Fibroblast of peridontal ligament (primary cell): ENCODE measurements around the gene RALGDS.
"Not testable (repeated sequence)": the region's sequence is repeated elsewhere in the genome, so short reads cannot be mapped to it uniquely, and the experiment has no call there.

Experiments used
- DNase-seq: peaks from one replicate; pipeline ENCODE4 v3.0.0-alpha.2; 2010; ENCODE audit errors: extremely low read depth

Gene RALGDS

DNA sequence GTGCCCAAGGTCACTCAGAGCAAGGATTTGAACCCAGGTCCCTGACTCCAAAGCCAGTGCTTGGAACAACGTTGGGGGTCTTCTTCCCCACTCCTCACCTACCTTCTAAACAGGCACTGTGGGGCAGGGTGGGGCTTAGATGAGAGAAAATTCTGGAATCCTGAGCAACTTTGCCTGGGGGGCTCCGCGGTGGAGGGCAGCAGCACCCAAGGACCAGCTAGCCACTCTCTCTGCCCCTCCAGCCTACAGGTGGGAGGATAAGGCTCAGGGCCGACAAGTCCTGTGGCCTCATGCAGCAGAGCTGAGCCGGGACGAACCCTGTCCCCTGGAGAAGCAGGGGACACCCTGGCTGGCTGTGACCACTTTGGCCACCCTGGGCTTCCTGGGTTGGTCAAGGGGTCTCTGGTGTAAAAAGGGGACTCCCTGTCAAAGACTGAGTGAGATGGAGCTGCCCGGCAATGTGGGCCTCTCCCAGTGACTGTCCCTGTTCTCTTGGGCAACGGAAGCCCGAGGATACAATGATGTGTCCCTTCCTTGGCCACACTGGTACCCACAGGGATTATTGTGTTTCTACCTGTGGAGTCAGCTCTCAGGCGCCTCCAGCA lies 32.8 kb downstream of the RALGDS start:
- DNase-seq, result no peak

DNA sequence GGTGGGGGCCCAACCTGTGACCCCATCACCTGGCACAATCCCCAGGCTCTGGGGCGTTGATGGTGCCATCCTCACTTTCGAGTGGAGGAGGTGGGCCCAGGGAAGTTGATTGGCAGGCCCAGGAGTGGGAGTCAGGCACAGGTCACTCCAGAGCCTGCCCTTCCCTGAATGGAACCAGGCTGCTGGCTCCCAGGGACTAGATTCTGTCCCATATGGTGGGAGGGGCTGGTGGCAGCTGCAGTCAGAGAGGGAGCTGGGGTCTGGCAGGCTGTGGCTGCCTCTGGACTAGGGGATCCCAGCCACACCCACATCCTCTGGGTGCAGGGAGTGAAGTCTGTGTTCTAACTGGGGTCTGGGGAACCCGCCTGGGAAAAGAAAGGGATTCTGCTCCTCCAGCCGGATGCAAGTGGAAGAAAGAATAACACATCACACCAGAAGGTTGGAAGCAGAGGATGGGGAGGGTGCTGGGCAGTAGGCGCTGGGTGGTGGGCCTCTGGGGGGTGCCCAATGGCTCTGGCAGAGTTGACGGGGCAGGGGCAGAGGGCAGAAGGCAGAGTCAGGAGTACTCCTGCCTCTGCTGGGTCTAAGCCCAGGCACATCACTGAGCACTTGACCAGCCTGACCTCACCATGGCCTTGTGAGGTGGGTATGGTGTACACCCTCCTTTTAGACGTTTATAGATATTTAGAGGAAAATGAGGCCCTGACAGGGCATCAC lies 33.5 kb downstream of the RALGDS start:
- no peak for DNase-seq

DNA sequence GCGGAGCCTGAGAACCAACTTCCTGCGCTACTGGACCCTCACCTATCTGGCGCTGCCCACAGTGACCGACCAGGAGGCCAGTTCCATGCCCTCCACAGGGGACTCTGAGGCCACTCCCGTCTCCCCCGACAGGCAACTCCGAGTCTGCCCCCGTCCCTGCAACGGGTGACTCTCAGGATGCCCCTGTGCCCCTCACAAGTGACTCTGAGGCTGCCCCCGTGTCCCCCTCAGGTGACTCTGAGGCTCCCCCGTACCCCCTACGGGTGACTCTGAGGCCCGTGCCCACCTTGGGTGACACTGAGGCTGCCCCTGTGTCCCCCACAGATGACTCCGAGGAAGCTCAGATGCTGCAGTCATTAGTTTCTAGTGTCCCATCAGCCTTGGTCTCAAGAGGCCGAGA lies 34.1 kb downstream of the RALGDS start:
- no peak for DNase-seq

DNA sequence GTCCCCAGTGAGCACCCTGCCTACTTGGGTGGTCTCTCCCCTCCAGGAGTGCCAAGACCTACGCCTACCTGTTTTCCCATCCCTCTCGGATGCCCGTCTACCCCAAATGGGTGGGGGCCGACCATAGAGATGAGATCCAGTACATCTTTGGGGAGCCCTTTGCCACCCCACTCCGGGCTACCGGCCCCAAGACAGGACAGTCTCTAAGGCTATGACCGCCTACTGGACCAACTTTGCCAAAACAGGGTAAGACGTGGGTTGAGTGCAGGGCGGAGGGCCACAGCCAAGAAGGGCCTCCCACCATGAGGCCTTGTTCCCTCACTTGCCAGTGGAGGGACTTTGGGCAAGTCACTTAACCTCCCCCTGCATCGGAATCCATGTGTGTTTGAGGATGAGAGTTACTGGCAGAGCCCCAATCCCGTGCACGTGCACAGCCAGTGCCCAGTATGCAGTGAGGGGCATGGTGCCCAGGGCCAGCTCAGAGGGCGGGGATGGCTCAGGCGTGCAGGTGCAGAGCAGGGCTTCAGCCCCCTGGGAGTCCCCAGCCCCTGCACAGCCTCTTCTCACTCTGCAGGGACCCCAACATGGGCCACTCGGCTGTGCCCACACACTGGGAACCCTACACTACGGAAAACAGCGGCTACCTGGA lies 34.7 kb downstream of the RALGDS start:
- DNase-seq, result not testable (repeated sequence)

DNA sequence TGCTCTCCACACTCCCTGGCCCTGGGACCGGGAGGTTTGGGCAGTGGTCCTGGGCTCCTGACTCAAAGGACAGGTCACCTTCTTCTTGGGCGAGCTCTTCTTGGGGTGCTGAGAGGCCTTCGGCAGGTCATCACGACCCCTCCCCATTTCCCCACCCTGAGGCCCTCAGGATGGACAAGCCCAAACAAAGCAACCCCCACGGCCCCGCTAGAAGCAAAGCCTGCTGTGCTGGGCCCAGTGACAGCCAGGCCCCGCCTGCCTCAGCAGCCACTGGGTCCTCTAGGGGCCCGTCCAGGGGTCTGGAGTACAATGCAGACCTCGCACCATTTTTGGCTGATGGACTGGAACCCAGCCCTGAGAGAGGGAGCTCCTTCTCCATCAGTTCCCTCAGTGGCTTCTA lies 37.4 kb downstream of the RALGDS start:
- not testable (repeated sequence) for DNase-seq

DNA sequence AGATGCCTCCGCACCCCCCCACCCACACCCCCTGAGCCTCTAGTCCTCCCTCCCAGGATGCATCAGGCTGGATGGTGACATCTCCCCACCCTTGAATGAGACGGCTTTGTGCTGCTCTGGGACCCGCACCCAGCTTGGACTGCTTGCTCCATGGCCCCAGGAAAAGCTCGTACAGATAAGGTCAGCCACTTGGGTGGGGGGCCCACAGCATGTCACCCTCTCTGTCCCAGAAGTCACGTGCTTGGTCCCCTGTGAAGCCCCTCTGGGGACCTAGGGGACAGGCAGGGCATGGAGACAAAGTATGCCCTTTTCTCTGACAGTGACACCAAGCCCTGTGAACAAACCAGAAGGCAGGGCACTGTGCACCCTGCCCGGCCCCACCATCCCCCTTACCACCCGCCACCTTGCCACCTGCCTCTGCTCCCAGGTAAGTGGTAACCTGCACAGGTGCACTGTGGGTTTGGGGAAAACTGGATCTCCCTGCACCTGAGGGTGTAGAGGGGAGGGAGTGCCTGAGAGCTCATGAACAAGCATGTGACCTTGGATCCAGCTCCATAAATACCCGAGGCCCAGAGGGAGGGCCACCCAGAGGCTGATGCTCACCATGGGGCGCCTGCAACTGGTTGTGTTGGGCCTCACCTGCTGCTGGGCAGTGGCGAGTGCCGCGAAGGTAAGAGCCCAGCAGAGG lies 38.9 kb downstream of the RALGDS start:
- DNase-seq, result not testable (repeated sequence)

DNA sequence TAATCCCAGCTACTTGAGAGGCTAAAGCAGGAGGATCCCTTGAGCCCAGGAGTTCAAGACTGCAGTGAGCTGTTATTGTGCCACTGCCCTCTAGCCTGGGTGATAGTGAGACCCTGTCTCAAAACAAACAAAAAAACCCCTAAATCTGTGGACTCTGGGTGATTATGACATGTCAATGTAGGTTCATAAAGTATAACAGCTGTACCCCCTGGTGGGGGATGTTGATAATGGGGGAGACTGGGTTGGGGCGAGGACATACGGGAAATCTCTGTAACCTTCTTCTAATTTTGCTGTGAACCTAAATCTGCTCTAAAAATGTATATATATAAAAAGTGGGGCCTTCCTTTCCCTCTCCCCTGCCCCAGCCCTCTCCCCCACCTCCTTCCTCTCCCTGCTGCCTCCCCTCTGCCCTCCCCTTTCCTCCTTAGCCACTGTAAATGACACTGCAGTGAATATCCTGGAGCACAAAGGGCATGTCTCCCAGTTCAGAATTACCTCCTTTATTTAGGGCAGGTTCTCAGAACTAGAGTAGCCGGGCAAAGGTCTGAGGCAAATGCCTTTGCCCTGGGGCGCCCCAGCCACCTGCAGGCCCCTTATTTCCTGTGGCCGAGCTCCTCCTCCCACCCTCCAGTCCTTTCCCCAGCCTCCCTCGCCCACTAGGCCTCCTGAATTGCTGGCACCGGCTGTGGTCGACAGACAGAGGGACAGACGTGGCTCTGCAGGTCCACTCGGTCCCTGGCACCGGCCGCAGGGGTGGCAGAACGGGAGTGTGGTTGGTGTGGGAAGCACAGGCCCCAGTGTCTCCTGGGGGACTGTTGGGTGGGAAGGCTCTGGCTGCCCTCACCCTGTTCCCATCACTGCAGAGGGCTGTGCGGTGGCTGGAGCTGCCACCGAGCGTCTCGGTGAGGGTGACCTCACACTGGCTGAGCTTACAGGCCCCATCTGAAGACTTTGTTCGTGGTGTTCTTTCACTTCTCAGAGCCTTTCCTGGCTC lies 40.0 kb downstream of the RALGDS start:
- DNase-seq, result not testable (repeated sequence)

DNA sequence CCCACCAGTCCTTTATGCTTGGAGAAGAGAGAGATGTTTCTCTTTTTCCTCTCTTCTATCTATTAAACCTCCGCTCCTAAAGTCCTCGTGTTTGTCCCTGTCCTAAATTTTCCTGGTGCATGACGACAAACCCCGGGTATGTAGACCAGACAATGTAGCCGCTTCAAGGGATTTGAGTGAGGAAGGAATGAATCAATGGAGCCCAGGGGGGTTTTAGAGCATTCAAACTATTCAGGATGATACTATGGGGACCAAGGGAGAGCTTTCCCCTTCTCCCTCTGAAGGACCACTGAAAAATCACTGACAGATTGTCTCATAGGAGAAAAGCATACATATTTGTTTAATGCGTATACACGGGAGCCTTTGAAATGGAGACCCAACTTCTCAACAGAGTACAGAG lies 40.9 kb downstream of the RALGDS start:
- DNase-seq, result no peak

DNA sequence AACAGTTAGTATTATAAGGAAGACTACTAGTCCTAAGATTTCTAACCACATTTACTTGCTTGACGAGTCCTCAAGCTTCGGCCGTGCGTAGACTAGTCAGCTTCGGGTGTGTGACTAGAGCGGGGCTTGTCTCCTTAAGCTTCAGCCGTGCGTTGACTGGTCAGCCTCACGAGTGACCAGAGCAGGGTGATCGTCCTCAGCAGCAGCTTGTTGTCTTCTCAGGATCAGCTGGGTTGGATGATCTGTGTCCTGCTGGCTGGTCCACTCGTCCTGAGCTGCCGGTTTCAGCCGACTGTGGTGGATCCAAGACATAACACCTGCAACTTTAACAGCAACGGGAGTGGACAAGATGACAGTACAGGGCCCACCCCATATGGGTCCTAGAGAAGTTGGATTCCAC lies 42.6 kb downstream of the RALGDS start:
- DNase-seq, result no peak

DNA sequence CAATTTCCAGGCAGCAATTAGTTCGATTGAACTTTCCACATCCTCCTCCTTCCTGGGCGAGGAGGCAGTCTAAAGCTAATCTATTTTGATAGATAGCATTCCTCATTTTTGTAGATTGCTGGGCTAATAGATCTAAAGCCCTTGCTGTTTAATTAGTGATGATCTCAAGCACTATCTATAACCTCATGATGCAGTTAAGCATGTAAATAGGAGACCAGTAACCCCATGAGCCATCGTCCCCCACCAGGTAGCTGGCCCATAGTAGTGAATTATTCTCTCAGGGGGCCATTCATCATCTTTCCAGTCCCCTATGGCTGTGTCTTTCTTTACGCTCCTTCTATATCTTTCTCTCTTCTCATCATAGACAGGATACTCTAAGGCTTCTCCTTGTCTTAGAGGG lies 44.3 kb downstream of the RALGDS start:
- DNase-seq, result no peak

DNA sequence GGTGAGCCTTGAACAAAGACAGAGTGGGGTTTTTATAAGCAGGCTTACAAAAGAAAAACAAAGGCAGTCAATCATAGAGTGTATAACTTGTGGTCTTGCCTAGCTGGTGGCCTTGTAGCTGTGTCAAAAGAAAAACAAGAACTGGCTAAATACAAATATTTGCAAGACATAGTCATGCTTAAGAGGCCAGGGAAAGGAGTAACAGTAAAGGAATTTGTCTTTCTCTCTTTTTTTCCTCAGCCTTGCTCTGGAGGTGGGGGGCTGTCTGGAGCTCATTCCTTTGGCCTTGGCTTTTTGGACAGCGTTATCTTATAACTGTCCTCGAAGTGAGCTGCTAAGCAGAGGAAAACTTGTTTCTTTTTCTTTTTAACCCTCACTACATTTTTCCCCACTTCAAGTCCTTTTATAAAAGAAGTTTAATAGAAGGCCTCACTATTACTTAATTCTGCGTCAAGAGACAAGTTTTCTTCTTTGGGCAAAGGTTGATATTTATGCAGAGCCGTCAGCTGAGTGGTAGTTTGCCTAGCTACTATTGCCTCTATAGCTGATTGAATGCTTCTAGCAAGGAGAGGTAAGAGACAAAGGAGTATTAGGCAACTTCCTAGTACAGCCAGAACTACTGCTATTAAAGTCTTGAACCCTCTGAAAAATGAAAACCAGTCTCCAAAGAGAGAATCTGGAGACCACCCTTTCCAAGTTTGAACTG lies 45.0 kb downstream of the RALGDS start:
- peak; percentile 74 for DNase-seq

DNA sequence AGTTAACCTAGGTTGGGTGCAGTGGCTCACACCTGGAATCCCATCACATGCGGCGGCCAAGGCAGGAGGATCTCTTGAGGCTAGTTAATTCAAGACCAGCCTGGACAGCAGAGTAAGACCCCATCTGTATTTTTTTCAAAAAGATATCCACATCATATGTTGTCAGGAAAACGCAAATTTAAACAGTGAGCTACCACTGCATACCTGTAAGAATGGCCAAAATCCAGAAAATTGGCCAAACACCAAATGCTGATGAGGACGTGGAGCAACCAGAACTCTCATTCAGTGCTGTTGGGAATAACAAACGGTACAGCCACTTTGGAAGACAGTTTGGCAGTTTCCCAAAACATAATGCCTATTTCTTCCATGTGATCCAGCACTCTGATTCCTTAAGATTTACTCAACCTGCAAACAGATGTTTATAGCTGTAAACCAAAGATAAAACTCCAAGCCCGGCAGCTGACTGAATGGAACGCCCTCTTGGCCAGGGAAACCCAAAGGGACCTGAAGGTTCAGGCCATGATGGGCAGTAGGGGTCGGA lies 46.9 kb downstream of the RALGDS start:
- DNase-seq, result peak; percentile 46

DNA sequence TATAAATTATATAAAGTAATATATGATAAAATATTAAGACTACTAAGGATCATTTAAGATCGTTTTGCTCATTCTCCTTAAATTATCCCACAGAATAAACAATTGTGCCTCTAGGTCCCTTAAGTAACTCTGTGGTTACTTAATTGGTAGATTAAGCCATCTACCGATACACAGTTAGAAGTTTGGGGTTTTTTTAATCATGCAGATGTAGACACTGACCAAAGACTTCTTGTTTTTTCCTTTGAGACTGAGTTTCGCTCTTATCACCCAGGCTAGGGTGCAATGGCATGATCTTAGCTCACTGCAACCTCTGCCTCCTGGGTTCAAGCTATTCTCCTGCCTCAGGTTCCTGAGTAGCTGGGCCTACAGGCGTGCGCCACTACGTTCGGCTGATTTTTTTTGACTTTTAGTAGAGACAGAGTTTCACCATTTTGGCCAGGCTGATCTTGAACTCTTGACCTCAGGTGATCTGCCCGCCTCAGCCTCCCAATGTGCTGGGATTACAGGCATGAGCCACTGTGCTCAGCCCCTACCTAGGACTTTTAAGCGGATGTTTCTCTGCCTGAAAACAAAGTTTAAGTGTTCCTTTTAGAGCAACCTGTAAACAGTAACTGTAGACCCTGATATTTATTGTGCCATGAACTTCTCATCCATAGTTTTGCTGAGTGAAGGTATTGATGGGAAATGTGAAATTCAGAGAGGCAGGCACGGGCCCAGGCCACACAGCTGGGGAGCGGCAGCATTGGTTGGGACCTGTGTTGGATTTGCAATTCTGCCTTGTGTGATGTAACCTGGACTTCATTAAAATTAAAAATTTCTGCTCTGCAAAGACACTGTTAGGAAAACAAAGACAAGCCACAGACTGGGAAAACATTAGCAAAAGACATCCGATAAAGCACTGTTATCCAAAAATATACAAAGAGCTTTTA lies 47.7 kb downstream of the RALGDS start:
- DNase-seq, result peak; percentile 25

DNA sequence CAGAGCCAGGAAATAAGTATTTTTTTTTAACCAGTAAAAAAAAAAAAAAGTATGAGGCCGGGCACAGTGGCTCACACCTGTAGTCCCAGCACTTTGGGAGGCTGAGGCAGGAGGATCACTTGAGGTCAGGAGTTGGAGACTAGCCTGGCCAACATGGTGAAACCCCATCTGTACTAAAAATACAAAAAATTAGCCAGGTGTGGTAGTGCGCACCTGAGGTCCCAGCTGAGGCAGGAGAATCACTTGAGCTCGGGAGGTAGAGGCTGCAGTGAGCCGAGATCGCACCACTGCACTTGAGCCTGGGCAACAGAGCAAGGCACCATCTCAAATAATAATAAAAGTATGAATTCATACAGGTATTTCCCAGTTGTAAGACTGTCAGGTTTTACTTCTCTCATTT lies 48.8 kb downstream of the RALGDS start:
- DNase-seq, result not testable (repeated sequence)

DNA sequence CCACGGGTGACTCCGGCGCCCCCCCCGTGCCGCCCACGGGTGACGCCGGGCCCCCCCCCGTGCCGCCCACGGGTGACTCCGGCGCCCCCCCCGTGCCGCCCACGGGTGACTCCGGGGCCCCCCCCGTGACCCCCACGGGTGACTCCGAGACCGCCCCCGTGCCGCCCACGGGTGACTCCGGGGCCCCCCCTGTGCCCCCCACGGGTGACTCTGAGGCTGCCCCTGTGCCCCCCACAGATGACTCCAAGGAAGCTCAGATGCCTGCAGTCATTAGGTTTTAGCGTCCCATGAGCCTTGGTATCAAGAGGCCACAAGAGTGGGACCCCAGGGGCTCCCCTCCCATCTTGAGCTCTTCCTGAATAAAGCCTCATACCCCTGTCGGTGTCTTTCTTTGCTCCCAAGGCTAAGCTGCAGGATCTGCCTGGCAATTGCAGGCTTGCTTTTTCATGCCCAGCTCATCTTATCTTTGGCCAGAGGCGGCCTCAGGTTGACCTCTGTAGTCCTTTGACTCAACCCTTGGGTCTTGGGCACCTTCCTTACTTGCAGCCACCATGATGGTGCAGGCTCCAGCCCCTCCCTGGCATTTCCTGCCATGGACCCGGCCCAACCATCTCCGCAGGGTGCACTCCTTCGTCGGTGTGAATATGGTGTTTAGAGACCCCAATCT lies 49.4 kb downstream of the RALGDS start:
- no peak for DNase-seq

DNA sequence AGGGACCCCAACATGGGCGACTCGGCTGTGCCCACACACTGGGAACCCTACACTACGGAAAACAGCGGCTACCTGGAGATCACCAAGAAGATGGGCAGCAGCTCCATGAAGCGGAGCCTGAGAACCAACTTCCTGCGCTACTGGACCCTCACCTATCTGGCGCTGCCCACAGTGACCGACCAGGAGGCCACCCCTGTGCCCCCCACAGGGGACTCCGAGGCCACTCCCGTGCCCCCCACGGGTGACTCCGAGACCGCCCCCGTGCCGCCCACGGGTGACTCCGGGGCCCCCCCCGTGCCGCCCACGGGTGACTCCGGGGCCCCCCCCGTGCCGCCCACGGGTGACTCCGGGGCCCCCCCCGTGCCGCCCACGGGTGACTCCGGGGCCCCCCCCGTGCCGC lies 50.1 kb downstream of the RALGDS start:
- not testable (repeated sequence) for DNase-seq

DNA sequence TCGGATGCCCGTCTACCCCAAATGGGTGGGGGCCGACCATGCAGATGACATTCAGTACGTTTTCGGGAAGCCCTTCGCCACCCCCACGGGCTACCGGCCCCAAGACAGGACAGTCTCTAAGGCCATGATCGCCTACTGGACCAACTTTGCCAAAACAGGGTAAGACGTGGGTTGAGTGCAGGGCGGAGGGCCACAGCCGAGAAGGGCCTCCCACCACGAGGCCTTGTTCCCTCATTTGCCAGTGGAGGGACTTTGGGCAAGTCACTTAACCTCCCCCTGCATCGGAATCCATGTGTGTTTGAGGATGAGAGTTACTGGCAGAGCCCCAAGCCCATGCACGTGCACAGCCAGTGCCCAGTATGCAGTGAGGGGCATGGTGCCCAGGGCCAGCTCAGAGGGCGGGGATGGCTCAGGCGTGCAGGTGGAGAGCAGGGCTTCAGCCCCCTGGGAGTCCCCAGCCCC lies 50.5 kb downstream of the RALGDS start:
- not testable (repeated sequence) for DNase-seq

DNA sequence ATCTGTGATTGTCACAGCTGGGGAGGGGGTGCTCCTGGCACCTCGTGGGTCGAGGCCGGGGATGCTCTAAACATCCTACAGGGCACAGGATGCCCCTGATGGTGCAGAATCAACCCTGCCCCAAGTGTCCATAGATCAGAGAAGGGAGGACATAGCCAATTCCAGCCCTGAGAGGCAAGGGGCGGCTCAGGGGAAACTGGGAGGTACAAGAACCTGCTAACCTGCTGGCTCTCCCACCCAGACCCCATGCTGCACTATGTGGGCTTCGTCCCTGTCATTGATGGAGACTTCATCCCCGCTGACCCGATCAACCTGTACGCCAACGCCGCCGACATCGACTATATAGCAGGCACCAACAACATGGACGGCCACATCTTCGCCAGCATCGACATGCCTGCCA lies 52.6 kb downstream of the RALGDS start:
- DNase-seq, result not testable (repeated sequence)

DNA sequence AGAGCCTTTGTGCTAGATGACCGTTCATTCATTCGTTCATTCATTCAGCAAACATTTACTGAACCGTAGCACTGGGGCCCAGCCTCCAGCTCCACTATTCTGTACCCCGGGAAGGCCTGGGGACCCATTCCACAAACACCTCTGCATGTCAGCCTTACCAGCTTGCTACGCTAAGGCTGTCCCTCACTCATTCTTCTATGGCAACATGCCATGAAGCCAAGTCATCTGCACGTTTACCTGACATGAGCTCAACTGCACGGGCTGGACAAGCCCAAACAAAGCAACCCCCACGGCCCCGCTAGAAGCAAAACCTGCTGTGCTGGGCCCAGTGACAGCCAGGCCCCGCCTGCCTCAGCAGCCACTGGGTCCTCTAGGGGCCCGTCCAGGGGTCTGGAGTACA lies 53.2 kb downstream of the RALGDS start:
- no peak for DNase-seq
